Neutrophil (primary cell): ENCODE measurements around the gene HYI.

Experiments used
- H3K27ac ChIP-seq: fragments of 200-600 bp; sonication (generic); 2 replicates; pipeline ENCODE4 v1.5.1; 2016; ENCODE audit warnings: mild to moderate bottlenecking, moderate library complexity
- H3K27me3 ChIP-seq: fragments of 200-600 bp; sonication (generic); 2 replicates; pipeline ENCODE4 v1.6.0; 2016; ENCODE audit warnings: mild to moderate bottlenecking
- H3K36me3 ChIP-seq: fragments of 200-600 bp; sonication (generic); 2 replicates; pipeline ENCODE4 v1.5.1; 2017
- H3K4me1 ChIP-seq, 2 experiments: fragments of 200-600 bp in 1 of 2; sonication (generic) in 1 of 2; 1 replicate in 1 of 2; 2 replicates in 1 of 2; pipeline versions ENCODE4 v1.5.1 to v1.6.1; 2013 to 2016; ENCODE audit warnings: low read depth in 1 of 2, low read length in 1 of 2, mild to moderate bottlenecking in 1 of 2, moderate library complexity in 1 of 2; ENCODE audit not compliant: control insufficient read depth in 1 of 2, insufficient read depth in 1 of 2
- H3K4me3 ChIP-seq, 2 experiments: fragments of 200-600 bp in 1 of 2; sonication (generic) in 1 of 2; 1 replicate in 1 of 2; 2 replicates in 1 of 2; pipeline ENCODE4 v1.5.1; 2013 to 2016; ENCODE audit warnings: low read depth in 1 of 2, low read length in 1 of 2, mild to moderate bottlenecking in 1 of 2, moderate library complexity in 1 of 2
- H3K9me3 ChIP-seq: fragments of 200-600 bp; sonication (generic); 2 replicates; pipeline ENCODE4 v1.5.1; 2016
- TF ChIP-seq, protein P1 (sequence below): fragments of 200-600 bp; sonication (generic); IDR thresholded peaks from 2 replicates; pipeline ENCODE4 v1.5.1; 2016; ENCODE audit warnings: antibody characterized with exemption

HYI gene

GRCh38 chr1:43452789-43453441 is 816 bp downstream of the HYI start:
- Histone ChIP-seq H3K27ac (peak overlapping the region; percentile 69), H3K27me3 (peaks cover 22% of the 10 kb centered on the region), H3K4me3 (peak overlapping the region; percentile 59 to 63), H3K9me3 (no peaks in the 10 kb centered on the region), H3K36me3 (peaks cover 45% of the 10 kb centered on the region), H3K4me1 (peaks cover 17 to 20% of the 10 kb centered on the region in 2 experiments)
- TF ChIP-seq, protein P1, sequence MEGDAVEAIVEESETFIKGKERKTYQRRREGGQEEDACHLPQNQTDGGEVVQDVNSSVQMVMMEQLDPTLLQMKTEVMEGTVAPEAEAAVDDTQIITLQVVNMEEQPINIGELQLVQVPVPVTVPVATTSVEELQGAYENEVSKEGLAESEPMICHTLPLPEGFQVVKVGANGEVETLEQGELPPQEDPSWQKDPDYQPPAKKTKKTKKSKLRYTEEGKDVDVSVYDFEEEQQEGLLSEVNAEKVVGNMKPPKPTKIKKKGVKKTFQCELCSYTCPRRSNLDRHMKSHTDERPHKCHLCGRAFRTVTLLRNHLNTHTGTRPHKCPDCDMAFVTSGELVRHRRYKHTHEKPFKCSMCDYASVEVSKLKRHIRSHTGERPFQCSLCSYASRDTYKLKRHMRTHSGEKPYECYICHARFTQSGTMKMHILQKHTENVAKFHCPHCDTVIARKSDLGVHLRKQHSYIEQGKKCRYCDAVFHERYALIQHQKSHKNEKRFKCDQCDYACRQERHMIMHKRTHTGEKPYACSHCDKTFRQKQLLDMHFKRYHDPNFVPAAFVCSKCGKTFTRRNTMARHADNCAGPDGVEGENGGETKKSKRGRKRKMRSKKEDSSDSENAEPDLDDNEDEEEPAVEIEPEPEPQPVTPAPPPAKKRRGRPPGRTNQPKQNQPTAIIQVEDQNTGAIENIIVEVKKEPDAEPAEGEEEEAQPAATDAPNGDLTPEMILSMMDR: no peak

DNA sequence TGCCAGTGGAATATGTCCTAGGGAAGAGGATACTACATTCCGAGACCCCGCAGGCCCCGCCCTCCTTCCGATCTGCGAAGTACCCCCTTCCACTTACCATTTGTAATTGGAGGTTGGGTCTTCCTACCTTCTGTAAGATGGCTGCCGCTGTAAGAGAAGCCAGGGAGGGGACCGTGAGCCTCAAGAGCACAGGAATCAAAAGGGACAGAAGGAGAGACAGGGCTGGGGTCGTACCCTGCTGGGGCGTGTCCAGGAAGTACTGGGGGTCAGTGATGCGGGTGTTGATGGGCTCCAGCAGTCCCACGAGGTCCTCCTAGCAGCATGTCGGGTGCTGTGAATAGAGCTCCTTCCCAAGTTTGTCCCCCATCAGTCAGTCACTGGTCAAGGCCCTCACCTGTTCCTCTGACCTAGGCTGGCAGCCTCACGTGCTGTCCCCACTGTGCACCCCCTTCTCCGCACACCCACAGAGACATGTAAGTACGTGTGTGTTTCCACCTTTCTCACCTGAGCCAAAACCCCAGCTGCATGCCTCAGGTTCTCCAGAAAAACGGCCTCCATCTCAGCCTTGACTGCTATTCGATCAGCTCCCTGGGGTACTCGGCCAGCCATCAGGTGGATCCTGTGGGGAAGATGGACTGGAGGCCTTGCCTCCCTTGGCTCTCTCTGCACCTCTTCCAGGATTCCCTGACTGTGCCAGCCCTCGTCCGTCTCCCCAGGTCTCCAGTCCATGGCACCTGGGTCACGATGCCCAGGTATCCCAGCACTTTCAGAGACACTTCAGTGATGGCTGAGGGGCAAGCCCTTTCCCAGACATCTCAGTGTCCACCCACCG is 1.8 kb downstream of the HYI start:
- TF ChIP-seq, protein P1: no peak
- Histone ChIP-seq H3K27me3 (peaks cover 16% of the 10 kb centered on the region), H3K9me3 (no peaks in the 10 kb centered on the region), H3K36me3 (peaks cover 55% of the 10 kb centered on the region), H3K4me3 (no peak overlapping the region), H3K27ac (no peak overlapping the region), H3K4me1 (peaks cover 17 to 20% of the 10 kb centered on the region in 2 experiments)

DNA sequence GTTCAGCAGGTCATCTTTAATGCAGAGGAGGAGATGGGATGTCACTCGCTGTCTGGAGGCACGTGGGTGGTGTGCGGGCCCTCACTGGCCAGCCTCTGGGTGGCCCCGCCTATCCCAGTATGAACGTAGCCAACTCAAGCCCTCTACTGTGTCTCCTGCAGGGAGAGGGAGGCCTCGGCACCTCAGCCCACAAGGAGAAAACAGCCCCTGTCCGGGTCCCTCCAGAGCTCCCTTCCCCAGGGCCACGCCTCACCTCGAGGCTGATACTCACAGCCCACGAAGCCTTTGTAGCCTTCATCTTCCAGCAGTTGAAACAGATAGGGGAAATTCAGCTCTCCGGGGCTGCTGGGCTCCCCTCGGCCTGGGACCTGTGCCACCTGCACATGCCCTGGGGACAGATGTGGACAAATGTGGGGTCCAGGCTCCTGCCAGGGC is 2.6 kb downstream of the HYI start:
- TF ChIP-seq, protein P1: no peak
- no peak overlapping the region for H3K4me3 ChIP-seq
- H3K27me3 ChIP-seq: peaks cover 9% of the 10 kb centered on the region
- H3K4me1 ChIP-seq: peaks cover 17 to 20% of the 10 kb centered on the region in 2 experiments
- peaks cover 62% of the 10 kb centered on the region for H3K36me3 ChIP-seq
- no peaks in the 10 kb centered on the region for H3K9me3 ChIP-seq
- no peak overlapping the region for H3K27ac ChIP-seq

GRCh38 chr1:43450251-43450941 is 3.3 kb downstream of the HYI start:
- TF ChIP-seq, protein P1: no peak
- H3K9me3 ChIP-seq: no peaks in the 10 kb centered on the region
- H3K36me3 ChIP-seq: peaks cover 70% of the 10 kb centered on the region
- H3K27ac ChIP-seq: no peak overlapping the region
- H3K4me1 ChIP-seq: peaks cover 17 to 20% of the 10 kb centered on the region in 2 experiments
- no peak overlapping the region for H3K4me3 ChIP-seq
- H3K27me3 ChIP-seq: peaks cover 6% of the 10 kb centered on the region

GRCh38 chr1:43449708-43450069 is 4.0 kb downstream of the HYI start:
- Histone ChIP-seq H3K36me3 (peaks cover 77% of the 10 kb centered on the region), H3K27me3 (no peaks in the 10 kb centered on the region), H3K9me3 (no peaks in the 10 kb centered on the region), H3K27ac (no peak overlapping the region), H3K4me3 (no peak overlapping the region), H3K4me1 (peaks cover 15 to 19% of the 10 kb centered on the region in 2 experiments)
- TF ChIP-seq, protein P1: no peak
